H1 (cell line): ENCODE results near the gene SLU7. TPM values are rescaled to one million over a fixed set of nuclear protein-coding genes. Genes with fewer than 3 reads are reported as not detected.

ENCODE experiments used
- CTCF ChIA-PET: fragments of 300-600 bp; sonication (Branson Sonifier 250); formaldehyde crosslinking; loops from one replicate; lab custom pipeline; 2021; ENCODE audit not compliant: partially characterized antibody; lab: Charles Lee
- POLR2A ChIA-PET: fragments of 300-600 bp; sonication (Branson Sonifier 250); formaldehyde crosslinking; loops from one replicate; lab custom pipeline; 2021; ENCODE audit warnings: inconsistent platforms; ENCODE audit not compliant: partially characterized antibody; lab: Charles Lee
- DNase-seq, 2 experiments: peaks; one replicate each; pipeline versions ENCODE4 v3.0.0 to v3.0.0-alpha.2; 2010 to 2022; ENCODE audit warnings: low spot score in 2 of 2, low read depth in 1 of 2, mixed read lengths in 1 of 2
- FAIRE-seq: peaks from 2 replicates; lab custom pipeline; 2011; peaks lifted over from hg19 to GRCh38; lab: Jason Lieb, UNC
- H2AFZ ChIP-seq: 2 replicates; pipeline ENCODE4 v1.8.1; 2012; ENCODE audit warnings: low read length, inconsistent platforms
- H2AK5ac ChIP-seq: 2 replicates; pipeline ENCODE4 v1.6.1; 2013; ENCODE audit warnings: low read depth, low read length
- H2BK120ac ChIP-seq: replicated peaks from 2 replicates; pipeline ENCODE3; 2013; ENCODE audit warnings: low read depth, low read length, inconsistent platforms
- H2BK12ac ChIP-seq: 2 replicates; pipeline ENCODE4 v1.6.1; 2013; ENCODE audit warnings: low read depth, low read length
- H2BK15ac ChIP-seq: 2 replicates; pipeline ENCODE4 v1.6.1; 2013; ENCODE audit warnings: low read length
- H2BK20ac ChIP-seq: 2 replicates; pipeline ENCODE4 v1.6.1; 2013; ENCODE audit warnings: low read length
- H2BK5ac ChIP-seq: 2 replicates; pipeline ENCODE4 v1.6.1; 2013; ENCODE audit warnings: low read depth, low read length
- H3K14ac ChIP-seq: 2 replicates; pipeline ENCODE4 v1.6.1; 2013; ENCODE audit warnings: inconsistent platforms; ENCODE audit not compliant: insufficient read length
- H3K18ac ChIP-seq: 2 replicates; pipeline ENCODE4 v1.6.1; 2013; ENCODE audit warnings: low read length; ENCODE audit errors: extremely low read depth
- H3K23ac ChIP-seq: 2 replicates; pipeline ENCODE4 v1.6.1; 2013; ENCODE audit warnings: inconsistent platforms; ENCODE audit not compliant: insufficient read length
- H3K23me2 ChIP-seq: 2 replicates; pipeline ENCODE4 v1.6.1; 2013; ENCODE audit warnings: low read depth, low read length
- H3K27ac ChIP-seq: 2 replicates; pipeline ENCODE4 v1.6.1; 2011; ENCODE audit warnings: low read depth, low read length, inconsistent platforms
- H3K27me3 ChIP-seq, 4 experiments: replicated peaks in 1 of 4; 1 replicate in 1 of 4; 2 replicates in 3 of 4; pipeline versions ENCODE4 v1.6.1 to v1.8.1; 2011 to 2013; ENCODE audit warnings: low read length in 3 of 4, mild to moderate bottlenecking in 3 of 4, inconsistent platforms in 2 of 4, mixed read lengths in 2 of 4, moderate library complexity in 1 of 4; ENCODE audit not compliant: control insufficient read depth in 3 of 4, insufficient read depth in 3 of 4; ENCODE audit errors: extremely low read depth in 1 of 4
- H3K36me3 ChIP-seq, 4 experiments: 2 replicates each; pipeline versions ENCODE4 v1.6.1 to v1.8.1; 2011 to 2013; ENCODE audit warnings: mild to moderate bottlenecking in 4 of 4, low read length in 3 of 4, moderate library complexity in 2 of 4, control low read depth in 1 of 4, inconsistent platforms in 1 of 4; ENCODE audit not compliant: insufficient read depth in 4 of 4, control insufficient read depth in 2 of 4
- H3K4ac ChIP-seq: replicated peaks from 2 replicates; pipeline ENCODE3; 2013; ENCODE audit warnings: low read length, low read depth, mixed read lengths, inconsistent platforms; ENCODE audit not compliant: insufficient read length
- H3K4me1 ChIP-seq, 4 experiments: replicated peaks in 1 of 4; 1 replicate in 1 of 4; 2 replicates in 3 of 4; pipeline versions ENCODE4 v1.6.1 to v1.8.1; 2011 to 2013; ENCODE audit warnings: low read length in 3 of 4, inconsistent platforms in 2 of 4, mixed read lengths in 1 of 4; ENCODE audit not compliant: insufficient read depth in 4 of 4, control insufficient read depth in 3 of 4
- H3K4me2 ChIP-seq, 2 experiments: 2 replicates each; pipeline versions ENCODE4 v1.6.1 to v1.8.1; 2011 to 2013; ENCODE audit warnings: low read depth in 2 of 2, low read length in 2 of 2, control low read depth in 1 of 2, inconsistent platforms in 1 of 2, mild to moderate bottlenecking in 1 of 2; ENCODE audit not compliant: insufficient read depth in 1 of 2
- H3K4me3 ChIP-seq, 4 experiments: fragments of 200-600, 300-600 bp in 1 of 4; sonication (generic), shearing (Covaris generic), sonication (Bioruptor Twin) in 1 of 4; 2 replicates each; pipeline versions ENCODE4 v1.5.1 to v1.8.1; 2011 to 2016; ENCODE audit warnings: low read length in 4 of 4, low read depth in 3 of 4, control low read depth in 2 of 4, inconsistent platforms in 2 of 4, mild to moderate bottlenecking in 2 of 4, mixed read lengths in 1 of 4, moderate library complexity in 1 of 4; ENCODE audit not compliant: insufficient read depth in 2 of 4; ENCODE audit errors: extremely low read depth in 1 of 4
- H3K56ac ChIP-seq: replicated peaks from 2 replicates; pipeline ENCODE3; 2013; ENCODE audit warnings: low read depth, mild to moderate bottlenecking, mixed read lengths, low read length, inconsistent platforms; ENCODE audit not compliant: insufficient read length
- H3K79me1 ChIP-seq: 2 replicates; pipeline ENCODE4 v1.6.1; 2013; ENCODE audit warnings: low read depth, low read length, control low read depth
- H3K79me2 ChIP-seq, 2 experiments: 2 replicates each; pipeline versions ENCODE4 v1.6.1 to v1.8.1; 2012 to 2013; ENCODE audit warnings: low read length in 2 of 2, mild to moderate bottlenecking in 2 of 2, inconsistent platforms in 1 of 2; ENCODE audit not compliant: insufficient read depth in 2 of 2, control insufficient read depth in 1 of 2
- H3K9ac ChIP-seq, 4 experiments: replicated peaks in 1 of 4; 1 replicate in 1 of 4; 2 replicates in 3 of 4; pipeline versions ENCODE4 v1.6.1 to v1.8.1; 2011 to 2013; ENCODE audit warnings: low read depth in 3 of 4, low read length in 3 of 4, control low read depth in 2 of 4, mild to moderate bottlenecking in 2 of 4, moderate library complexity in 2 of 4, inconsistent platforms in 1 of 4; ENCODE audit errors: extremely low read depth in 1 of 4
- H3K9me3 ChIP-seq, 2 experiments: 2 replicates each; pipeline versions ENCODE4 v1.6.1 to v1.8.1; 2012 to 2013; ENCODE audit warnings: mild to moderate bottlenecking in 2 of 2, moderate library complexity in 2 of 2, control low read depth in 1 of 2, inconsistent platforms in 1 of 2, low read depth in 1 of 2, low read length in 1 of 2, mixed read lengths in 1 of 2; ENCODE audit not compliant: insufficient read depth in 2 of 2
- H4K20me1 ChIP-seq, 2 experiments: replicated peaks in 1 of 2; 2 replicates each; pipeline versions ENCODE3 to v1.8.1; 2011 to 2013; ENCODE audit warnings: inconsistent platforms in 2 of 2, low read length in 2 of 2, mild to moderate bottlenecking in 1 of 2; ENCODE audit not compliant: insufficient read depth in 2 of 2, control insufficient read depth in 1 of 2
- H4K5ac ChIP-seq: 2 replicates; pipeline ENCODE4 v1.6.1; 2013; ENCODE audit warnings: low read length, low read depth, mixed read lengths, inconsistent platforms; ENCODE audit not compliant: insufficient read length
- H4K8ac ChIP-seq: 2 replicates; pipeline ENCODE4 v1.8.0; 2013; ENCODE audit warnings: mild to moderate bottlenecking, moderate library complexity, low read length, inconsistent platforms; ENCODE audit not compliant: insufficient read depth; ENCODE audit errors: extremely low read depth
- H4K91ac ChIP-seq: replicated peaks from 2 replicates; pipeline ENCODE3; 2013; ENCODE audit warnings: low read length, mixed read lengths, inconsistent platforms; ENCODE audit not compliant: insufficient read length
- BACH1 ChIP-seq: IDR thresholded peaks from 2 replicates; pipeline ENCODE4 v1.6.1; 2012; ENCODE audit warnings: low read length, improper control_type of control experiment
- CTBP2 ChIP-seq: IDR thresholded peaks from 2 replicates; pipeline ENCODE4 v1.7.0; 2011; ENCODE audit warnings: borderline replicate concordance, mild to moderate bottlenecking, moderate library complexity, mixed read lengths, low read length; ENCODE audit not compliant: insufficient read depth, insufficient read length
- GABPA ChIP-seq: IDR thresholded peaks from 2 replicates; pipeline ENCODE4 v1.6.1; 2011; ENCODE audit warnings: mild to moderate bottlenecking, low read length, moderate library complexity, borderline replicate concordance; ENCODE audit not compliant: insufficient read depth
- HDAC6 ChIP-seq: IDR thresholded peaks from one replicate; pipeline ENCODE4 v1.7.1; 2012; ENCODE audit warnings: low read depth, mild to moderate bottlenecking, inconsistent platforms, low read length, moderate library complexity
- JUN ChIP-seq: IDR thresholded peaks from 2 replicates; pipeline ENCODE4 v1.6.1; 2011; ENCODE audit warnings: low read depth, mild to moderate bottlenecking, improper control_type of control experiment, low read length
- NRF1 ChIP-seq: IDR thresholded peaks from 2 replicates; pipeline ENCODE4 v1.6.1; 2011; ENCODE audit warnings: mild to moderate bottlenecking, low read depth, low read length, improper control_type of control experiment
- POLR2A ChIP-seq, 2 experiments: IDR thresholded peaks; 1 replicate in 1 of 2; 2 replicates in 1 of 2; pipeline ENCODE4 v1.6.1; 2011; ENCODE audit warnings: low read depth in 2 of 2, low read length in 2 of 2, mild to moderate bottlenecking in 2 of 2; ENCODE audit errors: control extremely low read depth in 1 of 2
- WGBS, 2 experiments: shearing (Covaris generic) in 1 of 2; methylation state at CpG; one replicate each; pipeline versions ENCODE4 v1.1.6 to v1.1.7; 2013 to 2015; ENCODE audit warnings: low lambda C conversion rate in 2 of 2, mixed read lengths in 2 of 2, inconsistent platforms in 1 of 2, low coverage in 1 of 2, missing lambda C conversion rate in 1 of 2; ENCODE audit not compliant: insufficient replicate concordance in 2 of 2, insufficient coverage in 1 of 2, insufficient read length in 1 of 2; ENCODE audit errors: extremely low coverage in 1 of 2, missing lambda C conversion rate in 1 of 2; 5-methylcytosine and 5-hydroxymethylcytosine counted together
- polyA plus RNA-seq, 7 experiments: library from polyadenylated mRNA; depleted of rRNA in 3 of 7; stranded (reverse) in 5 of 7; unstranded in 2 of 7; fragments of >200 nt in 5 of 7; fragments of 200-250 nt in 2 of 7; gene quantifications; 1 replicate in 5 of 7; 2 replicates in 1 of 7; 4 replicates in 1 of 7; pipeline versions ENCODE4 v1.2.1 to v1.2.3, GENCODE V29; 2011 to 2013; ENCODE audit warnings: missing spikeins in 2 of 7, mixed read lengths in 2 of 7
- total RNA-seq: library from RNA; stranded (reverse); fragmentation: NEBNext Ultra II Directional; extraction: Animal tissue kit (Norgen Biotek cat#: 25700); gene quantifications from 2 replicates; pipeline ENCODE4 v1.2.1, GENCODE V29; 2021

The SLU7 gene
- total and polyA plus RNA-seq, 2 of the 8 experiments (the other 6 are each of a cell fraction or from before 2014, with no cell fraction given) = 6.0 to 34.1 TPM

- FAIRE-seq = no peak
- Histone ChIP-seq H3K23me2 (peaks cover 3% of the 10 kb centered on the region), H2BK12ac (no peak overlapping the region), H2BK15ac (no peak overlapping the region), H3K9me3 (no peaks in the 10 kb centered on the region), H3K79me2 (peaks cover 0 to 21% of the 10 kb centered on the region in 2 experiments; a peak in 2 of 4 replicates), H2AFZ (no peak overlapping the region), H2BK5ac (no peak overlapping the region), H2BK20ac (no peak overlapping the region), H3K18ac (no peak overlapping the region), H3K23ac (no peak overlapping the region), H3K4me1 (peaks cover 0 to 5% (median 0%) of the 10 kb centered on the region in 4 experiments; a peak in 3 of 7 replicates), H4K20me1 (no peaks in the 10 kb centered on the region), H2BK120ac (no peak overlapping the region), H4K8ac (no peak overlapping the region), H3K4ac (no peak overlapping the region), H3K14ac (no peak overlapping the region), H3K79me1 (no peaks in the 10 kb centered on the region), H3K27me3 (no peaks in the 10 kb centered on the region), H2AK5ac (no peak overlapping the region), H3K4me3 (no peak overlapping the region), H3K4me2 (no peak overlapping the region), H3K56ac (no peak overlapping the region), H4K91ac (no peak overlapping the region), H4K5ac (no peak overlapping the region), H3K9ac (no peak overlapping the region), H3K27ac (no peak overlapping the region), H3K36me3 (peaks cover 0 to 10% (median 2%) of the 10 kb centered on the region in 4 experiments; a peak in 2 of 8 replicates)
- DNase-seq = no peak
- WGBS, 2 experiments = 92% methylated on average over 1 of the region's 1 CpG; no CpG with 5 or more reads in 1 of the 2 experiments
- POLR2A ChIA-PET = no interaction called here
- CTCF ChIA-PET = interaction anchor here (1.2 to 2.7 kb wide), 2 partner anchors 41 to 374 kb away, joined by 3 to 8 read pairs; no protein-coding TSS in a partner anchor
- TF ChIP-seq HDAC6 (no peak), BACH1 (no peak), JUN (no peak), CTBP2 (no peak), NRF1 (no peak), GABPA (no peak), POLR2A (IDR thresholded peaks at IDR 0.05; ENCODE audit: control extremely low read depth in 1 of 2, low read depth in 2 of 2, low read length in 2 of 2) (no peak)
Measured at GRCh38 chr5:160397492-160397891, 21.4 kb downstream of the SLU7 start.
